Neural progenitor cell (in vitro differentiated cells): ENCODE results near the gene NPHP4. TPM values are rescaled to one million over a fixed set of nuclear protein-coding genes. Genes with fewer than 3 reads are reported as not detected.

Experiments
- DNase-seq: peaks from one replicate; pipeline ENCODE4 v3.0.0-alpha.2; 2016; ENCODE audit warnings: low spot score
- H2AFZ ChIP-seq: fragments of 200-600 bp; sonication (generic); replicated peaks from 2 replicates; pipeline ENCODE4 v1.6.1; 2016; ENCODE audit warnings: antibody characterized with exemption
- H3F3A ChIP-seq: fragments of 200-600 bp; sonication (generic); 2 replicates; pipeline ENCODE4 v1.6.1; 2016; ENCODE audit warnings: antibody characterized with exemption, low read depth
- H3K27ac ChIP-seq: fragments of 200-600 bp; sonication (generic); 2 replicates; pipeline ENCODE4 v1.5.1; 2016; ENCODE audit warnings: mild to moderate bottlenecking
- H3K27me3 ChIP-seq: fragments of 200-600 bp; sonication (generic); 2 replicates; pipeline ENCODE4 v1.6.1; 2016; ENCODE audit warnings: mild to moderate bottlenecking, moderate library complexity
- H3K36me3 ChIP-seq: fragments of 200-600 bp; sonication (generic); 2 replicates; pipeline ENCODE4 v1.5.1; 2016
- H3K4me1 ChIP-seq: fragments of 200-600 bp; sonication (generic); 2 replicates; pipeline ENCODE4 v1.6.1; 2016; ENCODE audit warnings: mixed run types
- H3K4me2 ChIP-seq: fragments of 200-600 bp; sonication (generic); 2 replicates; pipeline ENCODE4 v1.6.1; 2016
- H3K4me3 ChIP-seq: fragments of 200-600 bp; sonication (generic); 2 replicates; pipeline ENCODE4 v1.5.1; 2016
- H3K79me2 ChIP-seq: fragments of 200-600 bp; sonication (generic); 2 replicates; pipeline ENCODE4 v1.6.1; 2016; ENCODE audit warnings: low read depth
- H3K9ac ChIP-seq: fragments of 200-600 bp; sonication (generic); 2 replicates; pipeline ENCODE4 v1.6.1; 2016
- H3K9me3 ChIP-seq: fragments of 200-600 bp; sonication (generic); 2 replicates; pipeline ENCODE4 v1.5.1; 2016; ENCODE audit warnings: low read depth
- H4K20me1 ChIP-seq: fragments of 200-600 bp; sonication (generic); 2 replicates; pipeline ENCODE4 v1.6.1; 2016; ENCODE audit warnings: low read depth
- H3K27ac Mint-ChIP-seq: 3 replicates; pipeline ENCODE4 v1.8.0; 2021; ENCODE audit warnings: mixed read lengths
- H3K27me3 Mint-ChIP-seq: 2 replicates; pipeline ENCODE4 v1.8.0; 2022; ENCODE audit warnings: low read depth, mild to moderate bottlenecking, inconsistent platforms, moderate library complexity, mixed read lengths; ENCODE audit not compliant: insufficient read depth
- H3K36me3 Mint-ChIP-seq: 3 replicates; pipeline ENCODE4 v1.8.0; 2021; ENCODE audit warnings: mixed read lengths
- H3K4me1 Mint-ChIP-seq: 3 replicates; pipeline ENCODE4 v1.8.0; 2021; ENCODE audit warnings: mixed read lengths
- H3K4me3 Mint-ChIP-seq: 3 replicates; pipeline ENCODE4 v1.8.0; 2021; ENCODE audit warnings: mild to moderate bottlenecking, moderate library complexity, mixed read lengths
- H3K9me3 Mint-ChIP-seq: 3 replicates; pipeline ENCODE4 v1.8.0; 2020; ENCODE audit warnings: mixed read lengths
- EZH2 ChIP-seq: fragments of 200-600 bp; sonication (generic); IDR thresholded peaks from 2 replicates; pipeline ENCODE4 v1.6.1; 2017; ENCODE audit warnings: antibody characterized with exemption, mild to moderate bottlenecking, moderate library complexity
- EZH2phosphoT487 ChIP-seq: fragments of 200-600 bp; sonication (generic); IDR thresholded peaks from 2 replicates; pipeline ENCODE4 v1.6.1; 2017; ENCODE audit warnings: antibody characterized with exemption
- total RNA-seq: library from RNA; depleted of rRNA; stranded (reverse); fragments of >200 nt; gene quantifications from 2 replicates; pipeline ENCODE4 v1.2.3, GENCODE V29; 2015; ENCODE audit warnings: low replicate concordance
- TF ChIP-seq, protein P1 (sequence below): fragments of 200-600 bp; sonication (generic); IDR thresholded peaks from 2 replicates; pipeline ENCODE4 v1.5.1; 2017; ENCODE audit warnings: antibody characterized with exemption, mild to moderate bottlenecking

NPHP4 gene
- total RNA-seq, 1 donor from 2014 or later: 8.9 TPM

DNA sequence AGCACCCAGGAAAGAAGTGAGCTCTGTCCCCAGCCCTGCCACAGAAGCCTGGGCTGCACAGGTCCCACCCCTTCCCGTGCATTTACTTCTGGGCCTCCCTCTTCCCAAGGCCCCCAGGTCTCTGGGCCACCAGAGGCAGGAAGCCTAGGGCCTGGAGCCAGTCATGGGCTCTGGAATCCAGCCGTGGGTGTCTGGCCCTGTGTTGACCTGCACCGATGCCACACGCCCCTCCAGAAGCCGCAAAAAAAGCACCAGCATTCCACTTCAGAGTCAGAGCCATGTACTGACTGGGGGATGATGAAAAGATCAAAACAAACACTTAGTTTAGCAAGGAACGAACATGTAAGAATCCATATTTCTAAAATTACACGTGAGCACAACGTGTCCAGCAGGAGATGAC is 141.7 kb downstream of the NPHP4 start:
- no peak overlapping the region for H3K4me2 ChIP-seq
- H3K4me3 ChIP-seq: no peak overlapping the region
- H3K27me3 ChIP-seq: no peaks in the 10 kb centered on the region
- H3K9ac ChIP-seq: no peak overlapping the region
- H3K4me1 ChIP-seq: no peaks in the 10 kb centered on the region
- no peaks in the 10 kb centered on the region for H3K36me3 ChIP-seq
- H3K9me3 Mint-ChIP-seq: no peaks in the 10 kb centered on the region
- H3K79me2 ChIP-seq: no peaks in the 10 kb centered on the region
- H3K4me1 Mint-ChIP-seq: peaks cover 11% of the 10 kb centered on the region
- H2AFZ ChIP-seq: no peak overlapping the region
- H3K9me3 ChIP-seq: no peaks in the 10 kb centered on the region
- H4K20me1 ChIP-seq: peaks cover 14% of the 10 kb centered on the region
- H3K36me3 Mint-ChIP-seq: no peaks in the 10 kb centered on the region
- H3F3A ChIP-seq: no peaks in the 10 kb centered on the region
- no peak overlapping the region for H3K4me3 Mint-ChIP-seq
- no peak overlapping the region for H3K27ac Mint-ChIP-seq
- H3K27ac ChIP-seq: no peak overlapping the region
- H3K27me3 Mint-ChIP-seq: peaks cover 8% of the 10 kb centered on the region
- DNase-seq: no peak
- TF ChIP-seq EZH2: no peak
- no peak for TF ChIP-seq EZH2phosphoT487
- TF ChIP-seq, protein P1, sequence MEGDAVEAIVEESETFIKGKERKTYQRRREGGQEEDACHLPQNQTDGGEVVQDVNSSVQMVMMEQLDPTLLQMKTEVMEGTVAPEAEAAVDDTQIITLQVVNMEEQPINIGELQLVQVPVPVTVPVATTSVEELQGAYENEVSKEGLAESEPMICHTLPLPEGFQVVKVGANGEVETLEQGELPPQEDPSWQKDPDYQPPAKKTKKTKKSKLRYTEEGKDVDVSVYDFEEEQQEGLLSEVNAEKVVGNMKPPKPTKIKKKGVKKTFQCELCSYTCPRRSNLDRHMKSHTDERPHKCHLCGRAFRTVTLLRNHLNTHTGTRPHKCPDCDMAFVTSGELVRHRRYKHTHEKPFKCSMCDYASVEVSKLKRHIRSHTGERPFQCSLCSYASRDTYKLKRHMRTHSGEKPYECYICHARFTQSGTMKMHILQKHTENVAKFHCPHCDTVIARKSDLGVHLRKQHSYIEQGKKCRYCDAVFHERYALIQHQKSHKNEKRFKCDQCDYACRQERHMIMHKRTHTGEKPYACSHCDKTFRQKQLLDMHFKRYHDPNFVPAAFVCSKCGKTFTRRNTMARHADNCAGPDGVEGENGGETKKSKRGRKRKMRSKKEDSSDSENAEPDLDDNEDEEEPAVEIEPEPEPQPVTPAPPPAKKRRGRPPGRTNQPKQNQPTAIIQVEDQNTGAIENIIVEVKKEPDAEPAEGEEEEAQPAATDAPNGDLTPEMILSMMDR: no peak

DNA sequence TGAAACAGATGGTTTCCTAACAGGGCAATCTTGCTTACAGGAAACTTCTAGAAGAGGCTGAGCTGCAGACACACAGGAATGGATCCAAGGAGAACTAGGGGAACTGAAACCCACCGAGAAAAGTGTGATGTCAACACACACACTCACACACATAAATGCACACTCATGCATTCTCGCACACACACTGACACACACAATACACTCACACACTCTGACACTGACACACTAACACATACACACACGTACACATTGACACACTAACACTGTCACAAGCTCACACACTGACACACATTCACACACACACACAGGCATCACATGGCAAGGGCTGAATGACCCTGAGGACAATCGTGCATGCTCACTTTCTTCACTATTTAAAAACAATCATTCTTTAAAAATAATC is 142.7 kb downstream of the NPHP4 start:
- no peak for TF ChIP-seq EZH2
- no peaks in the 10 kb centered on the region for H3K36me3 Mint-ChIP-seq
- Histone ChIP-seq H3K9me3 (no peaks in the 10 kb centered on the region), H3K9ac (no peak overlapping the region), H4K20me1 (peaks cover 19% of the 10 kb centered on the region), H3K27ac (no peak overlapping the region), H3K36me3 (no peaks in the 10 kb centered on the region), H3K4me2 (no peak overlapping the region), H3K79me2 (no peaks in the 10 kb centered on the region), H3K4me1 (no peaks in the 10 kb centered on the region), H3K27me3 (no peaks in the 10 kb centered on the region), H3F3A (no peaks in the 10 kb centered on the region), H3K4me3 (no peak overlapping the region), H2AFZ (no peak overlapping the region)
- peaks cover 10% of the 10 kb centered on the region for H3K27me3 Mint-ChIP-seq
- no peaks in the 10 kb centered on the region for H3K9me3 Mint-ChIP-seq
- no peak for DNase-seq
- H3K4me1 Mint-ChIP-seq: peaks cover 11% of the 10 kb centered on the region
- H3K27ac Mint-ChIP-seq: no peak overlapping the region
- H3K4me3 Mint-ChIP-seq: no peak overlapping the region

DNA sequence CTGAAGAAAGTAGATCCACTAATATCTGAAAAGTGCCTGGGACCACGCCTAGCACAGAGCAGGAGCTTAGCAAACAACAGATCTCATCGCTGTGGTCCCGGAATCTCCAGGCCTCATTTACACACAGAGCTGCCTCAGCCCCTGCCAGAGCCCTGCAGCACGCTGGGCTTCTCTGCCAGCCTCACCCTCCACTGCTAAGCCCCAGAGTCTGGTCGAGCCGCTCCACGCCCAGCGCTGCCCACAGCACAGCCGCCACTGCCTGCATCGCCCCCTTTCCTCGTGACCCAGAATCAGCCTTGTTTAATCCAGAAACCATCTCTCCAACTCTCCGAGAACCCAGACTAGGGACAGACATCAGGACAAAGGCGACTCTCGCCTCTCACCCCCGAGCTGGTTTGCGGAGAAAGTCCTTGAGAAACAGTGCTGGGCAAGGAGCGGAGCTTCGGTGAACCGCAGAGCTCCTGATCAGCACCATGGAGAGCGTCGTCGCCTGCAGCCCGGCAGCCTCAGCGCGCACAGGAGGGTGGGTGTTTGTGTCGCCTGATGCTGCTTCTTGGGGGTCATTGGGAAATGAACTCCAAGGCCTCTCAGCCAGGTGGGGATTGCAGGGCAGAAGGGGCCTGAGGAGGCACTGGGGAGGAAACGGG is 145.1 kb downstream of the NPHP4 start:
- H3K79me2 ChIP-seq: no peaks in the 10 kb centered on the region
- Mint-ChIP-seq H3K9me3 (no peaks in the 10 kb centered on the region), H3K4me1 (peaks cover 8% of the 10 kb centered on the region), H3K4me3 (peak overlapping the region; percentile 59), H3K27ac (no peak overlapping the region), H3K27me3 (peaks cover 10% of the 10 kb centered on the region), H3K36me3 (no peaks in the 10 kb centered on the region)
- H3K9me3 ChIP-seq: no peaks in the 10 kb centered on the region
- H3K4me2 ChIP-seq: no peak overlapping the region
- no peaks in the 10 kb centered on the region for H3K4me1 ChIP-seq
- no peak overlapping the region for H3K27ac ChIP-seq
- H3K36me3 ChIP-seq: no peaks in the 10 kb centered on the region
- no peaks in the 10 kb centered on the region for H3K27me3 ChIP-seq
- no peak overlapping the region for H2AFZ ChIP-seq
- H3K4me3 ChIP-seq: no peak overlapping the region
- H4K20me1 ChIP-seq: peaks cover 19% of the 10 kb centered on the region
- no peak overlapping the region for H3K9ac ChIP-seq
- DNase-seq: peak; percentile 90
- H3F3A ChIP-seq: no peaks in the 10 kb centered on the region
- TF ChIP-seq EZH2phosphoT487 (no peak), EZH2 (no peak)
- TF ChIP-seq, protein P1: no peak

DNA sequence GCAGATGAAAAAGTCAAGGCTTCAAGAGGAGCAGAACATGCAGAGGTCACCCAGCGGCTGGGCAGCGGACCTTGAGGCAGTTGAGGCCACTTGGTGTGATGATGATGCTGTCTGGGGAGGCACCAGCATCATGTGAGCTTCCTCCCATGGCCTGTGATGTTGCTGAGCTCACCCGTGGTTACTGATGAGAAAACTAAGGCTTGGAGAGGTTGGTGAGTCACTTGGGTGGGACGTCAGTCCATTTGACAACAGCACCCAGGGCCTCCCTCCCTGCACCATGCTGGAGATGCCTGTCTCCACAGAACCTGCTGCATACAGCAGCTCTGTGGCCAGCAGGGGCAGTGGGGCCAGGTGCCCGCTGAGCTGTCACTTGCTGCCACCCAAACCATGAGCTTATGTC is 146.8 kb downstream of the NPHP4 start:
- Mint-ChIP-seq H3K36me3 (no peaks in the 10 kb centered on the region), H3K9me3 (no peaks in the 10 kb centered on the region), H3K4me3 (no peak overlapping the region), H3K27ac (no peak overlapping the region), H3K4me1 (peaks cover 8% of the 10 kb centered on the region), H3K27me3 (peaks cover 10% of the 10 kb centered on the region)
- Histone ChIP-seq H3K79me2 (no peaks in the 10 kb centered on the region), H3K27me3 (no peaks in the 10 kb centered on the region), H3K9me3 (no peaks in the 10 kb centered on the region), H3K9ac (no peak overlapping the region), H3F3A (no peaks in the 10 kb centered on the region), H4K20me1 (peaks cover 19% of the 10 kb centered on the region), H3K4me1 (no peaks in the 10 kb centered on the region), H3K4me2 (no peak overlapping the region), H3K4me3 (no peak overlapping the region), H2AFZ (no peak overlapping the region), H3K36me3 (no peaks in the 10 kb centered on the region), H3K27ac (no peak overlapping the region)
- TF ChIP-seq, protein P1: no peak
- TF ChIP-seq EZH2phosphoT487 (no peak), EZH2 (no peak)
- DNase-seq: no peak
